GM19452 (cell line): ENCODE results near the gene AVPR2.

Experiments used
- ATAC-seq: cut with Tn5 transposase; IDR thresholded peaks from one replicate; pipeline ENCODE4 v1.9.1; 2021; ENCODE audit not compliant: unreplicated experiment

The AVPR2 gene

DNA sequence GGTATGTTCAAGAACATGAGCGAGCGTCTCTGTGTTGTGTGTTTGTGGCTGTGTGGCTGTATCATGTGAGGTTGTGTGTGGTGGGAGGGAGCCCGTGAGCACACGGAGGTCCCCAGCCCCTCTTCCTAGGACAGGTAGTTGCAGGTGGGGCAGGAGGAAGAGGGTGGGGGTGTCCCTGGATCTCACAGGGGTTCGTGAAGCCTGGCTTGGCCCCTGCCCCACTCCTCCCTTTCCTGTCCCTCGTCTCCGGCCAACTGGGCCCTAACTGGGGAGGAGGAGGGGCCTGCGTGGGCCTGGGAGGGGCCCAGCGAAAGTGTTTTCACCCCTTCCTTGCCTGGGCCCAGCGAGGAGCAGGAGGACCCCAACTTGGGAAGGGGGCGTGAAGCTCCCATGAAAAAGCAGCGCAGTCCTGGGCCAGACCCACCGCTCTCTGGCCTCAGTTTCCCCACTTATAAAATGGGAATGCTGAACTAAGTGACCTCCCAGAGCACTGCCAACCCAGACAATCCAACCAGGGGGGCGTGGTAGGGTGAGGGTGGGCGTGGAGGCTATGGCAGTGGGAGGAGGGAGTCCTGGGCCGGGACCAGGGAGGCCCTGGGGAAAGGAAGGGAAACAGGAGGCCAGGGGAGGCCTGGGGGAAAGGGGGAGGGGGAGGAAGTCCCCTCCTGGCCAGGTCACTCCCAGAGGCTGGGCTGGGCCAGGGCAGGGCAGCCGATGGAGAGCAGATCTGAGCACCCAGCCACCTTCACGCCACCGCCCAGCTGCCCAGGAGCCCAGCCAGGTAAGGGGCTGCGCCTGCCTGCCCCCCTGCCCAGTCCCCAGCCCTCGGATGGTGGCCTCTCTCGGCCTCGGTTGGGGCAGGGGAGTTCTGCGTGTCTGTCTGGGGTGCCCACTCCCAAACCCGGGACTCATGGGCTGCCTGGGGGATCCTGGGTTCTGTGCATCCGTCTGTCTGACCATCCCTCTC lies at the start of gene AVPR2:
Gene AVPR2 (plus strand): TSS at position 683 of the 967 bp plus-strand sequence. CDS start 473 bp downstream, outside the sequence.
- no peak for ATAC-seq

DNA sequence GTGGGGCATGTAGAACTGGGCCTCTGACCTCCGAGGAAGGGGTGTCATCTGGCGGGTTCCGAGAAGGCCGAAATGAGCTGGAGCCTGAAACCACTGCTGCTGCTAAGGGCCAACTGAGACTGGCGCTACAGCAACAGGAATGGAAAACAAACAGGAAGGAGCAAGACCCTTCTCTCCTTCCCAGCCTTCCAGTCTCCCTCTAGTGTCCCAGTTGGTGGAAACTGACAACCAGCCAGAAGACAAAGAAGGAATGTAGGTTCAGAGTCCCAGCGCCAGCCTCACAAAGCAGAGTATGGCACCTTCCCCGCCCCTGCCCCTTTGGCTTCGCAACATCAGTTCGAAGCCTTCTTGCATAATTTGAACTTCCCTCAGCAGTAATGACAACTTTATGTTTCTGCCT lies 49.8 kb upstream of the AVPR2 start:
- no peak for ATAC-seq

DNA sequence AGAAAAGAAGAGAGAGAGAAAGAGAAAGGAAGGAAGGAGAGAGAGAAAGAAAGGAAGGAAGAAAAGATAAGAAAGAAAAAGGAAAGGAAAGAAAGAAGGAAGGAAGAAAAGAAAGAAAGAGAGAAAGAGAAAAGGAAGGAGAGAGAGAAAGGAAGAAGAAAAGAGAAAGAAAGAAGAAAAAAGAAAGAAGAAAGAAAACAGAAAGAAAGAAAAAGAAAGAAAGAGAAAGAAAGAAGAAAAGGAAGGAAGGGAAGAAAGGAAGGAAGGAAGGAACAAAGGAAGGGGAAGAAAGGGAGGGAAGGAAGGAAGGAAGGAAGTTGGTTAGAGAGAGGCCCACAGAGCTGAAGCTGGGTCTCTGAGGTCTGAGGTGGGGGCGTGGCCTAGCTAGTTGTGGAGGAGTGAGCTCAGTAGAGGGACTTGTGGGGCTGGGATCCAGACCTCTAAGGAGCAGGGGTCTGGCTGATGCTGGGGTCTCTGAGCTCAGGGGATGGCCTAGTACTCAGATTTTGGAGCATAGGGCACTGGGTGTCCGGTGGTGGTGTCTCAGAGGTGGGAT lies 47.0 kb upstream of the AVPR2 start:
- no peak for ATAC-seq

DNA sequence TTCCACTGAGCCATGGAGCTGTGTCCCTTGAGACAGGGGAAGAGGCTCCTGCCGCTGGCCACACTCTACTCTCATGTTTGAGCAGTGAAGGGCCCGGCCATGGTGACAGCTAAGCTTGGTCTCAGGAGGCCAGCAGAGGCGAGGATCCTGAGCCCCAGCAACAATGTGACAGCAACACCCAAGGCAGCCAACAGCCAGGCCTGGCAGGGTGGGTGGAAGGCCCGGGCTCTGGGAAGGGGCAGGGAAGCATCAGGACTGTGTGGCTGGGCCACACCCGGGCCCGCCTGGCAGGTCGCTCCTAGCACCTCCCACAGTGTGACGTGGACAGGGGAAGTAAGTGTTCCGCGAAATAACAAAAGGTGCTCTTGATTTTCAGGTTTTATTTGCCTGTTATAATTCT lies 43.3 kb upstream of the AVPR2 start:
- no peak for ATAC-seq

DNA sequence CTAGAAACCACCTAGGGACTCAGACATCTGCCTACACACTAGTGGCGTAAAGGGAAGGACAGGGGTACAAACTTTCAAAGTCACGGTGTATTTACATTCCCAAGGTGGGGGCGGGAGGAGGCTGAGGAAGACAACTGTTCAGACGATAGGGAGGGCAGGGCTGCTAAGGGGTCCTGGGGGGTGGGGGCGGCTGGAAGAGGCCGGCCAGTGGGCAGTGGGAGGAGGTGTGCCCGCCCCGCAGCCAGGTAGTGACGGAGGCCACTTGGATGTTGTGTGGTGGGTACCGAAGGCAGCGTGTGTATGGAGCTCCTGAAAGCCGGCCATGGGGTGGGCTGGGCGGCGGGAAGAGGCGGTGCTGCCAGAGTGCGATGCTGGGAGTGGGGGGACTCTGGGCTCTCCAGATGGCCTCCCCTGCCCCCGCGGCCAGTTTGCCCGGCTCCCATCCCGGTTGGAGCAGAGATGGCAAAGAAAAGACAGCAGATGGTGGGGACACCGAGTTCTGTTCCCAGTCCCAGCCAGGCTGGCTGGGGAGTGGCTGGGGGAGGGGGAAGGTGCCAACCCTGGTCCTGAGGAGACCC lies 42.7 kb upstream of the AVPR2 start:
- no peak for ATAC-seq

DNA sequence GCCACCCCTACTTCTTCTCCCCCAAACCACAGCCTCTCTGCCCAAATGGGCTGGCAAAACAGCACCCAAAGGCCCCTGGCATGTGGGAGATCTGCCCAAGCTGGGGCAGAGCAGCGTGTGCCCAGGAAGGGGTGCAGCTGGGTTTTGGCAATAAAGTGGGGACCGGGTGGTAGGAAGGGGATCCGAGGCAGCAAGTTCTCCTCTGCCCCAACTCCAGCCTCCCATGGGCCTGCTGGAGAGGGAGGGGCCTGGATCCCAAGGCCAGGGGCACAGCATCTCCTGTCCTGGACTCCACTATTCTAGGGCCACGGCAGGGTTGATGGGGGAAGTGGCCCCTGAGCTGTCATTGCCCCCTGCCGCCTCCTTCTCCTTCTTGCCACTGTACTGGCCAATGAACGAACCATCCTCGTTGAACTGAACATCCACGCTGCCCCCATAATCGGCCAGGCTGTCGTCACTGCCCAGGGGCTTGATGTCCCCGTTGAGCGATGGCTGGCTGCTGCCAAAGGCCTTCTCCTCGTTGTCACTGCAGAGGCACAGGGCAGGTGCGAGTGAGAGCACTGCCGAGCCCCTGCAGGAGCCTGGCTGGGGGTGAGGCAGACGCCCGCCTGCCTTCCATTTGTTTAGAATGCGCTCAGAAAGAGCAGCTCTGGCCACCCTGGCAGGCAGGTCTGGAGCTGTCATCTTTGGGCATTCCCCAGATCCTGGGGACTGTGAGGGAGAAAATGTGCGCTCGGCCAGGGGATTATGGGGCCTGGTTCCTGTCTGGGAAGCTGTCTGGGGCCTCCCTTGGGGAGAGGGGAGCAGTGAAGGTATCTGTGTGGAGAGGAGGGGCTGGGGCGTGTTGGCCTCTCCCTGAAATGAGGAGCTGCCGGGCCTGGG lies 41.9 kb upstream of the AVPR2 start:
- ATAC-seq: no peak

DNA sequence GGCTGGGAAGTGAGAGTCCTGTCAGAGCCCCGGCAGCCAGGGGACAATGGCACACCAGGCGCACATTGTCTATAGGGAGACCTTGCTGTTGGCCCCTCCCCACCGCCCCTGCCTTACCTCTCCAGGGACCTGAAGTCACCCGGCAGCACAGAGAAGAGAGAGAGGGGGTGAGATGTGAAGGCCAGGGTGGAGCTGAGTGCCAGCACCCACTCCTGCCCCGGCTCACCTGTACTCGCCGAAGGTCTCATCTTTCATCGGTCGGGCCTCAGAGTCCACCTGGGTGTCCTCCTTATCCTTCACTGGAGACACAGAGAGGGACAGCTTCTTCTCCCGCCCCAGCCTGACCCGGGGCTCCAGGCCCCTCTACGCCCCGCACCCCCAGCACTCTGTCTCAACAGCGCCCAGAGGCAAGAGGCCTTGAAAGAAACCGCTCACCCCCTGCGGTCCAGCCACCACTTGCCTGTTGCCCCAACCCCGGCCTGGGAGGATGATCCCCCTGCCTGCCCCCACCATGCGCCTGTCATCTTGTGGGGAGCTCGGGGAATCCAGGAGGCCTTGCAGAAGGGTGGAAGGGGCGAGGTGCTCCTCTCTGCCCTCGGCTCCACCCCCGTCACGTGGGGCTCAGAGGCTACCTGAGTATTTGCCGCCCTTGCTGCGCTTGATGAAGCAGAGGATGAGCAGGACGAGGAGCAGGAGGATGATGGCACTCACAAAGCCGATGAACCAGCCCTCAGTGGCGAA lies 41.1 kb upstream of the AVPR2 start:
- no peak for ATAC-seq

DNA sequence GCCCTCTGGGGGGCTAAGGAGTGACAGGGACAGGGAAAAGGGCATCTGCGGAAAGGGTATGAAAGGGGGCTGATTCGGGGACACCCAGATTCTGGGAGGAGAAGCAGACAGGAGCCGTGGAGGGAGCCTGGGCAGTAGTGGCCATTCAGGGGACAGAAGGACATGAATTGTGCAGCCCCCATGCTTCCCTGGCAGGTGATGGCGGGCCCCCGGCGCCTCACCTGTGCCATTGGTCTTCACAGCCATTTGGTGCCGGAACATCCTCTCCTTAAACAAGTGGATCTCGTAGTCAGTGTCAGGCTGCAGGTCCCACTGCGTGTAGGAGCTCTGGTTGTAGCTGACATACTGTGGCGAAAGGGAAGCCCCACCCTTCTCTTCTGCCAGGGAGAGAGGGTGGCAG lies 40.4 kb upstream of the AVPR2 start:
- ATAC-seq: no peak

DNA sequence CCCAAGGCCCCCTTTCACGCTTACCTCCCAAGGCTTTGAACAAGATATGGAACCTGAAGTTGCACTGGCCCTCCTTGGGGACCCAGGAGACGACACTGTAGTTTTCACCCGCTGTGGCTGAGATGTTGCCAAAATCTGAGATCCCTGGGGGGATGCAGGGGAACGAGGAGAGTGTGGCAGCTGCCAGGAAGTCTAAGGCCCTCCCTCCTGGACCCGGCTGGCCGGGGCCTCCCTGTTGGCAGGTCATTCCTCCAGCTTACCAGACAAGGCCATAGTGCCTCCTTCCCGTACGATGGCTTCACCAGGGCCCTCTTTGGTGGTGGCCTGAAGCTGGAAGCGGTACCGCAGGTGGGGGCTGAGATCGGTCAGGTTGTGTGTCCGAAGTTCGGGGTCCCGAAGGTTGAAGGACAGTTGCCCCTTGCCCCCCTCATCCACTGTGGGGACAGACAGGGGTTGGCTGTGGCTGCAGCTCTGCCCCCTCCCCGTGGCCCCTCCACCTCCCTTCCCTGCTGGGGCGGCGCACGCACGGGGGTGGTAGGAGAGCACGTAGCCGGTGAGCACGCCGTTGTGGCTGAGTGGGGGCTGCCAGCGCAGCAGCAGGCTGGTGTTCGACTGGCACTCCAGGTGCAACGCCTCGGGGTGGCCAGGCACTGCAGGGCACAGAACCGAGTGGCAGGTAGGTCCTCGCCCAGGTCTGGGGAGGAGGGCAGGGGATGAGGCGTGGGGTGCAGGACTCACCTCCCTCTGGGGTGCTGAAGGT lies 39.7 kb upstream of the AVPR2 start:
- ATAC-seq: no peak

DNA sequence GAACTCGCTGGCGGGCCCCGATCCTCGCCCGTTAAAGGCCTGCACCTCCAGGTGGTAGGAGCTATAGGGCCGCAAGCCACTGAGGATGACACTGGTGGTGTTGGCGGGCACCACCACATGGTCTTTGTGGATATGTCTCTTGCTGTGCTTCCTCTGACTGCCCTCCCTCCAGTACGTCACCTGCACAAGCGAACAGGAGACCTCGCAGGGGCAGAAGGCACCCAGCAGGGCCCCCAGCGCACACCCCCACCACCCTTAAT lies 39.2 kb upstream of the AVPR2 start:
- no peak for ATAC-seq

DNA sequence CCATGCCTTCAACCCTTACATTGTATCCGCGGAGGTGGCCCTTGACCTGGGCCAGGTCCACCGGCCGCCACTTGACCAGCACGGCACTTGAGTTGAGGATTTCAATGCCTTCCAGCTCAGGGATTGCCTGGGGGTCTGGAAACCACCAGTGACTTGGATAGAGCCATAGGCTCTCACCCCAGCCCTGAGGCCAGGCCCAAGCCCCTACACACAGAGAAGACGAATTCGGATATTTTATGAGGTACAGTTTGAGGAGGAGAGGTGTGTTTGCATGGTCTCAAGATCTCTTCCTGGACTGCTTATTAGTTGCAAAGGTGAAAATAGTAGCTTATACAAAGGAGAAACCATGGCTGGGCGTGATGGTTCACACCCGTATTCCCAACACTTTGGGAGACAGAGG lies 38.8 kb upstream of the AVPR2 start:
- ATAC-seq: no peak

DNA sequence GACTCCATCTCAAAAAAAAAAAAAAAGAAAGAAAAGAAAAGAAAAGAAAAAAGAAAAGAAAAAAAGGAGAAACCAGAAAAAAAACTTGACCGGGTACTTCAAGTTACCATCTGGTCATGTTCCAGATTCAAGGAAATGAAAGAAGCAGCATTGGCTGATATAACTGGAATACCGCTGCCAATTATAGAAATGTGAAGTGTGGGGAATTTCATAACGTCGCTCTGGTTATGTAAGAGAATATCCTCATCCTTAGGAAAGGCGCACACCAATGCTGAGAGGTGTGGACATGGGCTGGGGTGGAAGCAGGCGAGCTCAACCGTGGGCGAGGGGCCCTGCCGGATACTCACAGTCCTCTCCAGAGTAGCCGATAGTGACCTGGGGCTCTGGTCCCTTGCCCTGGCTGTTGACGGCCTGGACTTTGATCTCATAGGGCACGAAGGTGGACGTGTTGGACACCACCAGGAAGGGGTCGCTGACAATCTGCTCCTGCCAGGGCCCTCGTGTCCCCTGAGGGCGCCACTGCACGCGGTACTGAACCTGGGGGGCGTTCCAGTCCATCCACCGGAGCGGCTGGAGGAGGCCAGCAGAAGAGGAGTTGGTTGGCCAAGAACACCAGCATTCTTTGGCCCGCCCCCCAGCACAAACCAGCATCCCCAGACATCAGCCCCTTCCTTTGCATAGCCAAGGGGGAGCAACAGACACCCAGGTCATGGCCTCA lies 38.0 kb upstream of the AVPR2 start:
- no peak for ATAC-seq

DNA sequence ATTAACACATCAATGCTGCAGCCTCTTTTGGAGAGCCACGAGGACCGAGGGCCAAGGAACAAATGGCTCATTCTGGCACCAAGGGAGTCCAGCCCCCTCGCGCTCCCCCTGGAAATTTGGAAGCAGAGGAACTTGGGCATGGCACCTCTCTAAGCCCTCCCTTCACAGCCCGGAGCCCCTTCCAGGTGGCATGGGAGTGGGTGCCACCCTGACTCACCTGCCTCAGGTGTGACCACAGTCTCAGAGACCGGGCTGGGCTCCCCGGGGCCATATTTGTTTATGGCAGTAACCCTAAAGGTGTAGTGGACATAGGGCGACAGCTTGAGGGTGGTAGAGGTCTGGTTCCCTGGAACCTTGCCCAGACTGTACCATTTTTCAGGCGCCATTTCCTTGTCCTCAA lies 37.3 kb upstream of the AVPR2 start:
- no peak for ATAC-seq

DNA sequence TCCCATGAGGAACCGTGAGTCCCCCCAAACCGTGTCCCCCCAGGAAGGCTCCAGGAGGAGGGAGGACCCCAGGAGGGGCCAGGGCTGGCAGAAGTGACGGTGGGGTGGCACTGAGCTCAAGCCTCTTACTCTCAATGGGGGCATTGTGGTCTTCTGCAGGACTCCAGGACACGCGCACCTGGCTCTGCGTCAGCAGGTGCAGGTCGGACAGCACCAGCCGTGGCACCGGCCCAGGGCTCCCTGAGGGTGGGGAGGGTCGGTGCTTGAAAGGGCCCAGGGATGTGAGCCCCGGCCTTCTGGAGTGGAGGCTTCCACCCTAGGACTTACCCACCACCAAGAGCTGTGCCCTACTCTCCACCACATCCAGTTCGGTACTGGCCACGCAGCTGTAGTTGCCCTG lies 36.8 kb upstream of the AVPR2 start:
- no peak for ATAC-seq

DNA sequence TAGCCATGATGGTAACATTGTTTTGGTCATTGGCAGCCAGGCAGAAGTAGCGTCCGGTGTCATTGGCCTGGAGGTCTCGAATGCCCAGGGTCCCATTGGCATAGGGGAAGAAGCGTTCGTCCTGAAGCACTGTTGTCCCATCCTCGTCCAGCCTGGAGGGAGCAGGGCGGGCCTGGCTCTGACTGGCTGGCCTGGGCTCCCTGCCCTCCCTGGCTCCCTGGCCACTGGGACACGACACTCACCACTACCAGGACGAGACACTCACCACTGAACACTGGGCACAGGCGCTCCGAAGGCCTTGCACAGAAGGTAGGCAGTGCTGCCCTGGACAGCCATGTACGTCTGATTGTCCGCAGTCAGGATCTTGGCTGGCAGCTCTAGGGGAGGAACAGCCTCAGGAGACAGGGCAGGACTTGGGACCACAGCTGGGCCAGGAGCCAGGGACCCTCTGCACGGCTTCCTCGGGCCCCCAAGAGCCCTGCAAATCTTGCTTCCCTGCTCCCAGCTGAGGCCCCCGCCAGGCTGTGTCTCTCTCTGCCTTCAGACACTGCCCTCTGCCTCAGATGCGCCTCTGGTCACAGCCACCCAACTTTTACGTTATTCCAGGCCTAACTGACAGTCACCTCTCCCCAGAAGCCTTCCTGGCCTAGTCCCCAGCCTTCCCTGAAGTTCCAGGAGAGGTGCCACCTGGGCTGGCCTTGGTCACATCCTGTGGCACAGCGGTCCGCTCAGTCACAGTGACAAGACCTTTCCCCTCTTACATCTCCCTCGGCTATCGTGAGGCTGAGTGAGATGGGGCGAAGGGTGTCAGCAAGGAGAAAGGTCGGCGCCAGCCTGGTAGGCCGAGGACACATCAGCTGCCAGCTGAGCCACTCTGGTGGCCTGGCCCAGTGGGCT lies 35.6 kb upstream of the AVPR2 start:
- ATAC-seq: no peak

DNA sequence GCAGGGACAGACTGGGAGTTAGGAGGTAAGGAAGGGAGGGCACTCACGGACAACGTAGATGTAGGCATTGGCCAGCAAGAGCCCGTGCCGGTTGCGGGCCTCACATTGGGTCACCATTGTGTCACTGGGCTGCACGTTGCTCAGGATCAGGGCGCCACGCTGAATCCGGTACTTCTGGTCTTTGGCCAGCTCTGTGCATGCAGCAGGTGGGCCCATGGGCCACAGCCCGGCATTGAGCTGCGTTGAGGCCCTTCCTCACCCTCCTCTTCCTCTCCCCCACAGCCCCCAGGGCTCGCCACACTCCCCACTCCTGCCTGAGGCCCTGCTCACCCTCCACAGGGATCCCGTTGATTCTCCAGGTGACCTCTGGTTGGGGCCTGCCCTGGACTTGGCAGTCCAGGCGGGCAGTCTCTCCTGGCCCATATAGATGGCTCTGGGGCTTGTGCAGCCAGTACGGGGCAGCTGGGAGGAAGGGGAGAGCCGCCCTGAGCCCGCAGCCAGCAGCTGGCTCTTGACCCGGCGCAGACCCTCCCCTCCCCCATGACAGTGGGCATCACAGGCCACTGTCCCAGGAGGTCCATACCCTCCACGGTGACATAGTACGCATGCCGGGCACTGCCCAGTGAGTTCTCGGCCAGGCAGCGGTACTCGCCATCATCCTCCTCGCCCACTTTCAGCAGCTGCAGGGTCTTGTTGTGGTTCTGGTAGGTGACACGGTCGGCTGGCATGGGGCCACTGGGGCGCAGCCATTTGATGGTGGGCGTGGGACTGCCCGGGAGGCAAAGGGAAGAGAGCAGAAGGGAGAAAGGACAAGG lies 34.8 kb upstream of the AVPR2 start:
- ATAC-seq: no peak

DNA sequence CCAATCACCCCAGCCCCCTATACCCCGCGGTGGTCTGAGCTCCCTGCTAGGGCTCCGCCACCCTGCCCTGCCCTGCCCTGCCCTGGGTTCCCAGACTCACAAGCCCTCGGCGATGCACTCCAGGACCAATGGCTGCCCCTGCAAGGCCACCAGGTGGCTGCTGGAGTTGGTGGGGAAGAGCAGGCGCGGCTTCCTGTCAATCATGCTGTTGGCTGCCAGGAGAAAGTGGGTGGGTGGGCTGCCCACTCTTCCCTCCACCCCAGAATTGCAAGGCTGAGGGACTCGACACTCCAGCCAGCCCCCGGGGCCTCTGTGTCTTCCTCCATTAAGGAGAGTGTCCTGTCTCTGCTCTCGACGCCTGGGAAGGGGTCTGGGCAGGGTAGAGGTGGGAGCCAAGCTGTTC lies 34.2 kb upstream of the AVPR2 start:
- ATAC-seq: no peak
